HepG2 (cell line): ENCODE measurements around the gene FUCA1. TPM values are rescaled to one million over a fixed set of nuclear protein-coding genes. Genes with fewer than 3 reads are reported as not detected.

Experiments
- CENPX ChIP-seq: sonication (generic); formaldehyde crosslinking; IDR thresholded peaks from 2 replicates; pipeline ENCODE4 v1.9.0; 2021; ENCODE audit warnings: mild to moderate bottlenecking, missing genetic modification reagents, moderate library complexity
- DDIT3 ChIP-seq: sonication (generic); formaldehyde crosslinking; IDR thresholded peaks from 2 replicates; pipeline ENCODE4 v1.4.0; 2020; ENCODE audit warnings: mild to moderate bottlenecking, missing genetic modification reagents
- ISX ChIP-seq: sonication (generic); formaldehyde crosslinking; conservative IDR thresholded peaks from 2 replicates; pipeline ENCODE4 v1.5.0; 2020; ENCODE audit warnings: missing genetic modification reagents
- JARID2 ChIP-seq: sonication (generic); formaldehyde crosslinking; IDR thresholded peaks from 2 replicates; pipeline ENCODE4 v1.8.1; 2023; ENCODE audit warnings: missing genetic modification reagents, inconsistent platforms; ENCODE audit not compliant: insufficient replicate concordance
- KLF12 ChIP-seq: sonication (generic); formaldehyde crosslinking; IDR thresholded peaks from 2 replicates; pipeline ENCODE4 v1.4.0; 2020; ENCODE audit warnings: missing genetic modification reagents, borderline replicate concordance
- LRRFIP1 ChIP-seq: sonication (generic); formaldehyde crosslinking; conservative IDR thresholded peaks from 2 replicates; pipeline ENCODE4 v1.4.0; 2020; ENCODE audit warnings: missing genetic modification reagents
- MTERF4 ChIP-seq: sonication (generic); formaldehyde crosslinking; IDR thresholded peaks from 2 replicates; pipeline ENCODE4 v1.8.0; 2023; ENCODE audit warnings: mild to moderate bottlenecking, missing genetic modification reagents
- SOX5 ChIP-seq: IDR thresholded peaks from 2 replicates; pipeline ENCODE4 v1.6.1; 2016; ENCODE audit warnings: borderline replicate concordance
- SP1 ChIP-seq, 2 experiments: fragments of 450-650 bp in 1 of 2; sonication (generic) in 1 of 2; formaldehyde crosslinking in 1 of 2; IDR thresholded peaks; 2 replicates each; pipeline versions ENCODE4 v1.4.0 to v1.6.1; 2016 to 2020; ENCODE audit warnings: missing genetic modification reagents in 1 of 2
- TCF12 ChIP-seq, 2 experiments: fragments of 450-650 bp in 1 of 2; sonication (generic) in 1 of 2; formaldehyde crosslinking in 1 of 2; IDR thresholded peaks; 2 replicates each; pipeline versions ENCODE4 v1.6.1 to v1.8.0; 2017 to 2022; ENCODE audit warnings: antibody characterized with exemption in 1 of 2, mild to moderate bottlenecking in 1 of 2, missing genetic modification reagents in 1 of 2, moderate library complexity in 1 of 2
- ZBTB39 ChIP-seq: sonication (generic); formaldehyde crosslinking; IDR thresholded peaks from 2 replicates; pipeline ENCODE4 v1.5.0; 2020; ENCODE audit warnings: missing genetic modification reagents
- ZFP62 ChIP-seq: sonication (generic); formaldehyde crosslinking; IDR thresholded peaks from 2 replicates; pipeline ENCODE4 v1.4.0; 2020; ENCODE audit warnings: missing genetic modification reagents
- ZNF24 ChIP-seq: fragments of 450-650 bp; IDR thresholded peaks from 2 replicates; pipeline ENCODE4 v1.6.1; 2017; ENCODE audit warnings: antibody characterized with exemption, mild to moderate bottlenecking
- polyA plus RNA-seq, 8 experiments: library from polyadenylated mRNA; depleted of rRNA in 3 of 8; stranded (reverse) in 7 of 8; unstranded in 1 of 8; fragments of >200 nt; fragmentation: Illumina TruSeq in 4 of 8; extraction: Trizol in 4 of 8; gene quantifications; 2 replicates each; pipeline versions ENCODE4 v1.2.1 to v1.2.3, GENCODE V29; 2011 to 2016; ENCODE audit warnings: low read depth in 4 of 8, missing spikeins in 1 of 8, mixed read lengths in 1 of 8; ENCODE audit not compliant: insufficient read depth in 1 of 8
- total RNA-seq, 5 experiments: library from RNA; depleted of rRNA; stranded (reverse); fragments of >200 nt; fragmentation: Illumina TruSeq; extraction: Trizol; gene quantifications; 2 replicates each; pipeline ENCODE4 v1.2.3, GENCODE V29; 2016; ENCODE audit warnings: low read depth in 1 of 5

Gene FUCA1
- total and polyA plus RNA-seq, 2 of the 13 experiments (the other 11 are each of a cell fraction or from before 2014, with no cell fraction given) = 32.7 to 33.6 TPM

GRCh38 chr1:23825076-23825761, 42.9 kb downstream of the FUCA1 start, which contains the start of gene HMGCL (continued):
- TF ChIP-seq SP1 (IDR thresholded peaks at IDR 0.05) (no peak), SP1 (CRISPR knock-in tag; IDR thresholded peaks at IDR 0.05) (peak; percentile 77), TCF12 (IDR thresholded peaks at IDR 0.05) (no peak), TCF12 (CRISPR knock-in tag; IDR thresholded peaks at IDR 0.05) (peak; percentile 49; the same call in 1 of the 2 replicates), CENPX (no peak), LRRFIP1 (CRISPR knock-in tag) (no peak), KLF12 (CRISPR knock-in tag) (peak; percentile 89), DDIT3 (no peak), SOX5 (CRISPR knock-in tag) (peak; percentile 30; the same call in 1 of the 2 replicates), ZNF24 (no peak), ISX (CRISPR knock-in tag) (peak; percentile 86; the same call in 1 of the 2 replicates), MTERF4 (CRISPR knock-in tag) (no peak), JARID2 (peak; percentile 54), ZBTB39 (CRISPR knock-in tag) (peak; percentile 70; the same call in 1 of the 2 replicates), ZFP62 (CRISPR knock-in tag) (no peak)
